ENCODE results near the gene PCYOX1L. TPM values are rescaled to one million over a fixed set of nuclear protein-coding genes. Genes with fewer than 3 reads are reported as not detected.

Gene PCYOX1L
- total RNA-seq, 4 donors from 2014 or later, result 2.6 to 6.1 (median 3.1) TPM

GRCh38 chr5:149315753-149316152 lies 42.1 kb upstream of the PCYOX1L start:
- no peak for TF ChIP-seq CTCF (IDR thresholded peaks at IDR 0.05; ENCODE audit: low read depth)

- TF ChIP-seq CTCF (IDR thresholded peaks at IDR 0.05; ENCODE audit: low read depth), result no peak
Observed at GRCh38 chr5:149317281-149318048, 40.4 kb upstream of the PCYOX1L start.

DNA sequence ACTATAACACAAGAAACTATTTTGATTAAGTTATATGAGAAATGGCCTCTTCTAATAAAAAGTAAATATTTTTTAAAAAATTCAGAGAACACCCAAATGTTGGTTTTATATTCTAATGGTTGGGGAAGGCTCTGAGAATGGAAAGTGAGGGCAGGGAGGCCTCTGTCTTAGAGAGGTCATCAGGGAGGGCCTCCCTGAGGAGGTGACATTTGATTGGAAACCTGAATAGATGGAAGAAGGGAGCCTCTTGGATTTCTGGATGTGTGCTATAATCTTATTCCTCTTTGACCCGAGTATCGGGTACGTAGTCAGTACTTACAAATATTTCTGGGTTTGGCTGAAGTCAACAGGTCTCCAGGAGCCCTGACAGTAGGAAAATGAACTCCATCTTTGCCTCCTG lies 38.7 kb upstream of the PCYOX1L start:
- no peak for TF ChIP-seq CTCF (IDR thresholded peaks at IDR 0.05; ENCODE audit: low read depth)

DNA sequence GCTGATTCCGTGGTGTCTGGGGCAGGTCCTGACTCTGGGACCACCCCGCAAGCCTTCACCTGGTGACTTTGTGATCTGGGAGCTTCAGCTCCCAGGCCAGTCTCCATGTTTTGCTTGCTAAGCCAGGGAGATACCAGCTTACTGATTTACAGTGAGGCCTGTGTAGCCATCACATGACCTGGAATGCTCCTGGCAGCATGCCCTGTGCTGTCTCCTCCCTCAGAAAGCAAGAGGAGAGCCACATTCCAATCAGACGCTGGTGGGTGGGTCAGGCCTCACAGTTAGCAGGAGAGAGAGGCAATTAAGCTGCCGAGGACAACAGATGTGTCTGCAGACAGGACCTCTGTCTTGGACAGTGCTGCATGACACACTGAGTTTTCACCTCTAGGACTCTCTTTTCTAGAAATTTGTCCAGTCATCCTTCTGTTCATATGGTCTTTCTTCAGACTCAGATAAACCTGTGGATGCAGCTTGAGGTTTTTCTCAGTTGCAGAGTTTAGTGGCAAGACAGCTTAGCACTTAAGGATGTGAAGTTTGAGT lies 37.0 kb upstream of the PCYOX1L start:
- no peak for TF ChIP-seq CTCF (IDR thresholded peaks at IDR 0.05; ENCODE audit: low read depth)

DNA sequence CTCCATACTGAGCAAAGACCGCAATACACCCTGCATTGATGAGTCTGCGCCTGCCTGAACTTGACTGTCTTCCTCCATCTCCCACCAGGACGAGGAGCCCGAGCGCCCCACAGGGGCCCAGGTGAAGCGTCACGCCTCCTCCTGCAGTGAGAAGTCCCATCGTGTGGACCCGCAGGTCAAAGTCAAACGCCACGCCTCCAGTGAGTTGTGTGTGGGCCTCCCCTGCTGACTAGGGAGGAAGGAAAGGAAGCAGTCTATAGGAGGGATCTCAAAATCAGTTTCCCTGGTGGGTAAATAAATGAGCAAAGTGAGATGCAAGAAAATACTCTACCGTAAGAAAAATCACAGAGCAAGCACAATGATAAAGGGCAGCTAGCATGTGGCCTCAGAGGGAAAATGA lies 35.3 kb upstream of the PCYOX1L start:
- no peak for TF ChIP-seq CTCF (IDR thresholded peaks at IDR 0.05; ENCODE audit: low read depth)

DNA sequence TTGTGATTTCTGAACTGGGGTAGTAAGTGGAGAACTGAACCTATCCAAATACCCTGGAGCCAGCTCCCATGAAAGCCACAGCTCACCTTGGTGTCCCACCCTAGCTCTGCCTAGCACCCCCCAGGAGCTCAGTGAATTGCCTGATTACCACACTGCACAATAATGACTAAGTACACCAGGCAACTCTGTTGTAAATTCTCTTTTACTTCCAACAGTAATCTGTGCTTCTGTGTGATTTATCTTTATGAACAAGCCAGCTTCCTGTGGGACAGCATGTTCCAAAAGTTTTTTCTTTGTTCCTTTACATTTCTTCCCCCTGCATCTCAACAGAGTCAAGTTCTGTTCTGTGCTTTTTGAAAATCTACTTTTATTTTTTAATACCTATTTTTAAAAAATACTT lies 34.6 kb upstream of the PCYOX1L start:
- no peak for TF ChIP-seq CTCF (IDR thresholded peaks at IDR 0.05; ENCODE audit: low read depth)

DNA sequence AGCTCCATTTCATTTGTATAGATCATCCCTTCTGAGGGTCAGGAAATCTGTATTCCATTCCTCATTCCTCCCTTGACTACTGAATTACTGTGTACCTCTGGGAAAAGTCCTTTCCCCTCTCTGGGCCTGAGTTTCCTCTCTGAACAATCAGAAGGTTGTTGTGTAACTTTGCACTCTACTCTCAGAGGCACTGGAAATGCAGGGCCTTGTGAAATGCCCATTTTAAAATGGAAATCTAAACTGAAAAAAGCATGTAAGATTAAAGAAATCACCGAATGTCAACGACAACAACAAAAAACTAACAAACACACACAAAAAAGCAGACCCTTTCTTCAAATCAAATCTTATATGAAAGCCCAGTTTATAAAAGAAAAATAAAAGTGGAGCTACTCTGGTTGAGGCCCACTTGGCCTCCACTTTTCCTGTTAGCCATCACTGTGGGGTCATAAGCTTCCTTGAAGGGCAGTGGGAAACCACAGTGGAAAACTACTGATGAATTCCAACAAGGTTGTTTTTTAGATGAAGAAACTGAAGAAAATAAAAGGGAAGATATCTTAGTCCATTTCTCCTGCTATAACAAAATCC lies 34.1 kb upstream of the PCYOX1L start:
- no peak for TF ChIP-seq CTCF (IDR thresholded peaks at IDR 0.05; ENCODE audit: low read depth)
